ENCODE results near the gene CHSY1. TPM values are rescaled to one million over a fixed set of nuclear protein-coding genes. Genes with fewer than 3 reads are reported as not detected.
A peak's percentile ranks its signal among the peaks of the same experiment; 100 is the strongest.

Gene CHSY1
- total RNA-seq, 2 donors from 2014 or later, result 26.4 to 31.1 TPM

GRCh38 chr15:101148881-101149664 is 102.8 kb downstream of the CHSY1 start:
- Mint-ChIP-seq H3K4me1 (ENCODE audit: low read depth) (peaks cover 19% of the 10 kb centered on the region), H3K27me3 (ENCODE audit: low read depth) (peaks cover 15% of the 10 kb centered on the region), H3K36me3 (ENCODE audit: insufficient read depth in 2 of 2) (no peaks in the 10 kb centered on the region), H3K4me3 (no peak overlapping the region), H3K27ac (no peak overlapping the region), H3K9me3 (no peaks in the 10 kb centered on the region)
- ATAC-seq (replicated peaks in 1 of 2) (no peak), DNase-seq (no peak)

- Mint-ChIP-seq H3K4me3 (no peak overlapping the region), H3K27me3 (ENCODE audit: low read depth) (peaks cover 15% of the 10 kb centered on the region), H3K36me3 (ENCODE audit: insufficient read depth in 2 of 2) (no peaks in the 10 kb centered on the region), H3K27ac (no peak overlapping the region), H3K4me1 (ENCODE audit: low read depth) (peaks cover 19% of the 10 kb centered on the region), H3K9me3 (no peaks in the 10 kb centered on the region)
- DNase-seq, result no peak
- peak in 1 of 2 donors; percentile 62 for ATAC-seq (replicated peaks in 1 of 2)
These were observed 103.5 kb downstream of the CHSY1 start for GRCh38 chr15:101148166-101148880.

GRCh38 chr15:101147181-101147580 is 104.7 kb downstream of the CHSY1 start:
- DNase-seq (no peak), ATAC-seq (replicated peaks in 1 of 2) (no peak)
- H3K27ac Mint-ChIP-seq, result no peak overlapping the region
- peaks cover 19% of the 10 kb centered on the region for H3K4me1 Mint-ChIP-seq (ENCODE audit: low read depth)
- H3K4me3 Mint-ChIP-seq, result no peak overlapping the region
- H3K27me3 Mint-ChIP-seq (ENCODE audit: low read depth), result peaks cover 15% of the 10 kb centered on the region
- H3K36me3 Mint-ChIP-seq (ENCODE audit: insufficient read depth in 2 of 2), result no peaks in the 10 kb centered on the region
- no peaks in the 10 kb centered on the region for H3K9me3 Mint-ChIP-seq

- Mint-ChIP-seq H3K9me3 (no peaks in the 10 kb centered on the region), H3K27ac (no peak overlapping the region), H3K36me3 (ENCODE audit: insufficient read depth in 2 of 2) (no peaks in the 10 kb centered on the region), H3K27me3 (ENCODE audit: low read depth) (peaks cover 15% of the 10 kb centered on the region), H3K4me3 (no peak overlapping the region), H3K4me1 (ENCODE audit: low read depth) (peaks cover 14% of the 10 kb centered on the region)
- ATAC-seq (replicated peaks in 1 of 2) (no peak), DNase-seq (no peak)
These were observed 105.6 kb downstream of the CHSY1 start for GRCh38 chr15:101146118-101146702.

GRCh38 chr15:101145362-101145761 is 106.5 kb downstream of the CHSY1 start:
- Mint-ChIP-seq H3K4me1 (ENCODE audit: low read depth) (peaks cover 10% of the 10 kb centered on the region), H3K9me3 (no peaks in the 10 kb centered on the region), H3K27ac (no peak overlapping the region), H3K4me3 (no peak overlapping the region), H3K36me3 (ENCODE audit: insufficient read depth in 2 of 2) (no peaks in the 10 kb centered on the region), H3K27me3 (ENCODE audit: low read depth) (peaks cover 15% of the 10 kb centered on the region)
- no peak for ATAC-seq (replicated peaks in 1 of 2)
- DNase-seq, result no peak

- no peak overlapping the region for H3K4me3 Mint-ChIP-seq
- peaks cover 8% of the 10 kb centered on the region for H3K4me1 Mint-ChIP-seq (ENCODE audit: low read depth)
- no peak overlapping the region for H3K27ac Mint-ChIP-seq
- ATAC-seq (replicated peaks in 1 of 2) (no peak), DNase-seq (no peak)
- H3K27me3 Mint-ChIP-seq (ENCODE audit: low read depth), result peaks cover 15% of the 10 kb centered on the region
- no peaks in the 10 kb centered on the region for H3K36me3 Mint-ChIP-seq (ENCODE audit: insufficient read depth in 2 of 2)
- H3K9me3 Mint-ChIP-seq, result no peaks in the 10 kb centered on the region
These were observed 108.5 kb downstream of the CHSY1 start for GRCh38 chr15:101143321-101143720.

GRCh38 chr15:101142711-101143110 is 109.1 kb downstream of the CHSY1 start:
- no peak for DNase-seq
- Mint-ChIP-seq H3K4me3 (no peak overlapping the region), H3K36me3 (ENCODE audit: insufficient read depth in 2 of 2) (no peaks in the 10 kb centered on the region), H3K9me3 (no peaks in the 10 kb centered on the region), H3K4me1 (ENCODE audit: low read depth) (peaks cover 8% of the 10 kb centered on the region), H3K27ac (no peak overlapping the region), H3K27me3 (ENCODE audit: low read depth) (peaks cover 15% of the 10 kb centered on the region)
- ATAC-seq (replicated peaks in 1 of 2), result no peak

GRCh38 chr15:101141926-101142527 is 109.8 kb downstream of the CHSY1 start:
- H3K4me1 Mint-ChIP-seq (ENCODE audit: low read depth), result peaks cover 15% of the 10 kb centered on the region
- no peak overlapping the region for H3K27ac Mint-ChIP-seq
- ATAC-seq (replicated peaks in 1 of 2) (no peak), DNase-seq (no peak)
- peaks cover 15% of the 10 kb centered on the region for H3K27me3 Mint-ChIP-seq (ENCODE audit: low read depth)
- no peaks in the 10 kb centered on the region for H3K9me3 Mint-ChIP-seq
- H3K36me3 Mint-ChIP-seq (ENCODE audit: insufficient read depth in 2 of 2), result no peaks in the 10 kb centered on the region
- no peak overlapping the region for H3K4me3 Mint-ChIP-seq

GRCh38 chr15:101140697-101141065 is 111.2 kb downstream of the CHSY1 start:
- no peaks in the 10 kb centered on the region for H3K9me3 Mint-ChIP-seq

GRCh38 chr15:101139986-101140696 is 111.7 kb downstream of the CHSY1 start:
- Mint-ChIP-seq H3K36me3 (ENCODE audit: insufficient read depth in 2 of 2) (no peaks in the 10 kb centered on the region), H3K4me1 (ENCODE audit: low read depth) (peaks cover 31% of the 10 kb centered on the region), H3K27ac (no peak overlapping the region), H3K9me3 (no peaks in the 10 kb centered on the region), H3K4me3 (no peak overlapping the region), H3K27me3 (ENCODE audit: low read depth) (peaks cover 5% of the 10 kb centered on the region)
- ATAC-seq (replicated peaks in 1 of 2) (no peak), DNase-seq (no peak)

More at GRCh38 chr15:101140697-101141065, 111.2 kb downstream of the CHSY1 start:
- H3K4me1 Mint-ChIP-seq (ENCODE audit: low read depth), result peaks cover 26% of the 10 kb centered on the region
- ATAC-seq (replicated peaks in 1 of 2) (no peak), DNase-seq (no peak)
- no peak overlapping the region for H3K27ac Mint-ChIP-seq
- H3K27me3 Mint-ChIP-seq (ENCODE audit: low read depth), result peaks cover 6% of the 10 kb centered on the region
- H3K36me3 Mint-ChIP-seq (ENCODE audit: insufficient read depth in 2 of 2), result no peaks in the 10 kb centered on the region
- no peak overlapping the region for H3K4me3 Mint-ChIP-seq

- no peak overlapping the region for H3K27ac Mint-ChIP-seq
- H3K4me1 Mint-ChIP-seq (ENCODE audit: low read depth), result peaks cover 32% of the 10 kb centered on the region
- ATAC-seq (replicated peaks in 1 of 2), result no peak
- H3K4me3 Mint-ChIP-seq, result no peak overlapping the region
- peaks cover 0 to 3% of the 10 kb centered on the region in 2 donors for H3K9me3 Mint-ChIP-seq
- H3K36me3 Mint-ChIP-seq (ENCODE audit: insufficient read depth in 2 of 2), result peaks cover 0 to 2% of the 10 kb centered on the region in 2 donors
- DNase-seq, result no peak
- H3K27me3 Mint-ChIP-seq (ENCODE audit: low read depth), result no peaks in the 10 kb centered on the region
These were observed 112.7 kb downstream of the CHSY1 start for GRCh38 chr15:101138913-101139880.

All from activated T-cell treated with anti-CD3 and anti-CD28 coated beads, Interleukin-2, amount 50 U/mL, for 72 hours (primary cell).